ENCODE results near the gene CABP2.

- TF ChIP-seq, protein P1, sequence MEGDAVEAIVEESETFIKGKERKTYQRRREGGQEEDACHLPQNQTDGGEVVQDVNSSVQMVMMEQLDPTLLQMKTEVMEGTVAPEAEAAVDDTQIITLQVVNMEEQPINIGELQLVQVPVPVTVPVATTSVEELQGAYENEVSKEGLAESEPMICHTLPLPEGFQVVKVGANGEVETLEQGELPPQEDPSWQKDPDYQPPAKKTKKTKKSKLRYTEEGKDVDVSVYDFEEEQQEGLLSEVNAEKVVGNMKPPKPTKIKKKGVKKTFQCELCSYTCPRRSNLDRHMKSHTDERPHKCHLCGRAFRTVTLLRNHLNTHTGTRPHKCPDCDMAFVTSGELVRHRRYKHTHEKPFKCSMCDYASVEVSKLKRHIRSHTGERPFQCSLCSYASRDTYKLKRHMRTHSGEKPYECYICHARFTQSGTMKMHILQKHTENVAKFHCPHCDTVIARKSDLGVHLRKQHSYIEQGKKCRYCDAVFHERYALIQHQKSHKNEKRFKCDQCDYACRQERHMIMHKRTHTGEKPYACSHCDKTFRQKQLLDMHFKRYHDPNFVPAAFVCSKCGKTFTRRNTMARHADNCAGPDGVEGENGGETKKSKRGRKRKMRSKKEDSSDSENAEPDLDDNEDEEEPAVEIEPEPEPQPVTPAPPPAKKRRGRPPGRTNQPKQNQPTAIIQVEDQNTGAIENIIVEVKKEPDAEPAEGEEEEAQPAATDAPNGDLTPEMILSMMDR (IDR thresholded peaks at IDR 0.05; ENCODE audit: borderline replicate concordance, extremely low read depth, low read length, poor library complexity, severe bottlenecking) = no peak
- no peak for TF ChIP-seq EZH2 (IDR thresholded peaks at IDR 0.05; ENCODE audit: borderline replicate concordance, low read depth, low read length, severe bottlenecking)
Measured at GRCh38 chr11:67522844-67523555, at the start of gene CABP2.

Data from DND-41 (cell line).